ENCODE results near the gene TRRAP. TPM values are rescaled to one million over a fixed set of nuclear protein-coding genes. Genes with fewer than 3 reads are reported as not detected.

TRRAP gene
- polyA plus RNA-seq, 1 donor from 2014 or later: 12.9 TPM

DNA sequence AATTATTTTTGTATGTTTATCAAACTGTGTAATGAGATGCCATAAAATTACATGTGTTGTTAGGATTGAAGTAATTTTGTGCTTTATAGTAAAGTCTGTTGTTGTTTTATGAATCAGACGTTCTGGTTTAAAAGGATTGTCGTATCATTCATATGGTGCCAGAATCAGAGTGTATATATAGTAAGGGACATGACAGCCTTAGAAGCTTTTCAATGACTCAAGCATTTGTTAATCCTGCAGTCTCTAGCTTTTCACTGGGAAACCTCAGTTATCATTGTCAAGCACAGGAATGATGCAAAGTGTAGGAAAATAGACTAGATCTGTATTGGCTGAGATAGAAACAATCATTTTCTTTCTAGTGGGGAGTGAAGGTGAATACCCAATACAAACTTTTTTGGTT, 57.5 kb downstream of the TRRAP start:
- no peak overlapping the region for H3K27ac ChIP-seq (ENCODE audit: low read length)
- no peak overlapping the region for H3K4me2 ChIP-seq (ENCODE audit: low read length)
- H4K20me1 ChIP-seq (ENCODE audit: insufficient read depth): no peaks in the 10 kb centered on the region
- H3K4me3 ChIP-seq (ENCODE audit: low read length): no peak overlapping the region
- H3K9ac ChIP-seq (ENCODE audit: low read length): no peak overlapping the region
- H3K79me2 ChIP-seq (replicated peaks; ENCODE audit: insufficient read depth, low read length): no peaks in the 10 kb centered on the region
- H3F3A ChIP-seq (ENCODE audit: insufficient read depth, low read length, poor library complexity, severe bottlenecking): no peaks in the 10 kb centered on the region
- H3K9me3 ChIP-seq (ENCODE audit: low read length): no peaks in the 10 kb centered on the region
- peaks cover 12% of the 10 kb centered on the region for H3K36me3 ChIP-seq (ENCODE audit: insufficient read depth, low read length)
- H3K9me2 ChIP-seq (ENCODE audit: insufficient read depth, low read length): no peaks in the 10 kb centered on the region
- no peak overlapping the region for H2AFZ ChIP-seq (ENCODE audit: low read depth, low read length)
- TF ChIP-seq EP300 (conservative IDR thresholded peaks at IDR 0.05; ENCODE audit: poor library complexity, severe bottlenecking): no peak
- no peak for TF ChIP-seq POLR2AphosphoS5 (IDR thresholded peaks at IDR 0.05)
- TF ChIP-seq TAF1 (IDR thresholded peaks at IDR 0.05; ENCODE audit: low read depth): no peak
- no peak for TF ChIP-seq RAD21 (conservative IDR thresholded peaks at IDR 0.05)
- TF ChIP-seq SMC3 (conservative IDR thresholded peaks at IDR 0.05; ENCODE audit: poor library complexity): no peak
- TF ChIP-seq, protein P1, sequence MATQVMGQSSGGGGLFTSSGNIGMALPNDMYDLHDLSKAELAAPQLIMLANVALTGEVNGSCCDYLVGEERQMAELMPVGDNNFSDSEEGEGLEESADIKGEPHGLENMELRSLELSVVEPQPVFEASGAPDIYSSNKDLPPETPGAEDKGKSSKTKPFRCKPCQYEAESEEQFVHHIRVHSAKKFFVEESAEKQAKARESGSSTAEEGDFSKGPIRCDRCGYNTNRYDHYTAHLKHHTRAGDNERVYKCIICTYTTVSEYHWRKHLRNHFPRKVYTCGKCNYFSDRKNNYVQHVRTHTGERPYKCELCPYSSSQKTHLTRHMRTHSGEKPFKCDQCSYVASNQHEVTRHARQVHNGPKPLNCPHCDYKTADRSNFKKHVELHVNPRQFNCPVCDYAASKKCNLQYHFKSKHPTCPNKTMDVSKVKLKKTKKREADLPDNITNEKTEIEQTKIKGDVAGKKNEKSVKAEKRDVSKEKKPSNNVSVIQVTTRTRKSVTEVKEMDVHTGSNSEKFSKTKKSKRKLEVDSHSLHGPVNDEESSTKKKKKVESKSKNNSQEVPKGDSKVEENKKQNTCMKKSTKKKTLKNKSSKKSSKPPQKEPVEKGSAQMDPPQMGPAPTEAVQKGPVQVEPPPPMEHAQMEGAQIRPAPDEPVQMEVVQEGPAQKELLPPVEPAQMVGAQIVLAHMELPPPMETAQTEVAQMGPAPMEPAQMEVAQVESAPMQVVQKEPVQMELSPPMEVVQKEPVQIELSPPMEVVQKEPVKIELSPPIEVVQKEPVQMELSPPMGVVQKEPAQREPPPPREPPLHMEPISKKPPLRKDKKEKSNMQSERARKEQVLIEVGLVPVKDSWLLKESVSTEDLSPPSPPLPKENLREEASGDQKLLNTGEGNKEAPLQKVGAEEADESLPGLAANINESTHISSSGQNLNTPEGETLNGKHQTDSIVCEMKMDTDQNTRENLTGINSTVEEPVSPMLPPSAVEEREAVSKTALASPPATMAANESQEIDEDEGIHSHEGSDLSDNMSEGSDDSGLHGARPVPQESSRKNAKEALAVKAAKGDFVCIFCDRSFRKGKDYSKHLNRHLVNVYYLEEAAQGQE (IDR thresholded peaks at IDR 0.05; ENCODE audit: borderline replicate concordance): no peak
- TF ChIP-seq, protein P2, sequence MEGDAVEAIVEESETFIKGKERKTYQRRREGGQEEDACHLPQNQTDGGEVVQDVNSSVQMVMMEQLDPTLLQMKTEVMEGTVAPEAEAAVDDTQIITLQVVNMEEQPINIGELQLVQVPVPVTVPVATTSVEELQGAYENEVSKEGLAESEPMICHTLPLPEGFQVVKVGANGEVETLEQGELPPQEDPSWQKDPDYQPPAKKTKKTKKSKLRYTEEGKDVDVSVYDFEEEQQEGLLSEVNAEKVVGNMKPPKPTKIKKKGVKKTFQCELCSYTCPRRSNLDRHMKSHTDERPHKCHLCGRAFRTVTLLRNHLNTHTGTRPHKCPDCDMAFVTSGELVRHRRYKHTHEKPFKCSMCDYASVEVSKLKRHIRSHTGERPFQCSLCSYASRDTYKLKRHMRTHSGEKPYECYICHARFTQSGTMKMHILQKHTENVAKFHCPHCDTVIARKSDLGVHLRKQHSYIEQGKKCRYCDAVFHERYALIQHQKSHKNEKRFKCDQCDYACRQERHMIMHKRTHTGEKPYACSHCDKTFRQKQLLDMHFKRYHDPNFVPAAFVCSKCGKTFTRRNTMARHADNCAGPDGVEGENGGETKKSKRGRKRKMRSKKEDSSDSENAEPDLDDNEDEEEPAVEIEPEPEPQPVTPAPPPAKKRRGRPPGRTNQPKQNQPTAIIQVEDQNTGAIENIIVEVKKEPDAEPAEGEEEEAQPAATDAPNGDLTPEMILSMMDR (IDR thresholded peaks at IDR 0.05; ENCODE audit: poor library complexity, severe bottlenecking): no peak
- no peak for TF ChIP-seq MXI1 (conservative IDR thresholded peaks at IDR 0.05; ENCODE audit: poor library complexity, severe bottlenecking)
- no peak for TF ChIP-seq EZH2 (IDR thresholded peaks at IDR 0.05; ENCODE audit: borderline replicate concordance, insufficient read depth, low read length, poor library complexity, severe bottlenecking)
- no peaks in the 10 kb centered on the region for H3K27me3 ChIP-seq (ENCODE audit: insufficient read depth, low read depth, low read length)

DNA sequence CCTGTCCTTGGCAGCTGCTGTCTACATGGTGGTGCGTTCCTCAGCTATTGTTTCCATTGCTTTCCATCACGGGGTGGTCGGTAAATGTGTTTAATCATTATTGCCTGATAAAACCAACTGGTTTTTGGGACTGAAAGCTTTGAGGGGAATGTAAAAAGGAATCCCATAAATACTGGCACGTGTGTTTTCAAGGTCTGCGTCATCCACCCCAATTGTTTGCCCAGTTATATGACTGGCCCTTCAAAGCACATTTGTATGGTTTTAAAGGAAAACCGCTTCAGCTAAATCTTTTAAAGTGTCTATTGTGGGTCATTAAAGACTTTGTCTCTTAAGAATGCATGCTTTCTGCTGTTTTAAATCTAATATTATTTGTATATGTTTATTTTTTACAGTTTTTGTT, 65.0 kb downstream of the TRRAP start:
- Histone ChIP-seq H3K27me3 (ENCODE audit: insufficient read depth, low read depth, low read length) (no peaks in the 10 kb centered on the region), H3K79me2 (replicated peaks; ENCODE audit: insufficient read depth, low read length) (no peaks in the 10 kb centered on the region), H3K27ac (ENCODE audit: low read length) (no peak overlapping the region), H3K36me3 (ENCODE audit: insufficient read depth, low read length) (peaks cover 7% of the 10 kb centered on the region), H3K4me3 (ENCODE audit: low read length) (no peak overlapping the region), H3K9me3 (ENCODE audit: low read length) (no peaks in the 10 kb centered on the region), H4K20me1 (ENCODE audit: insufficient read depth) (no peaks in the 10 kb centered on the region), H3K4me2 (ENCODE audit: low read length) (no peak overlapping the region), H3K9ac (ENCODE audit: low read length) (no peak overlapping the region), H2AFZ (ENCODE audit: low read depth, low read length) (no peak overlapping the region), H3K9me2 (ENCODE audit: insufficient read depth, low read length) (no peaks in the 10 kb centered on the region), H3F3A (ENCODE audit: insufficient read depth, low read length, poor library complexity, severe bottlenecking) (no peaks in the 10 kb centered on the region)
- TF ChIP-seq RAD21 (conservative IDR thresholded peaks at IDR 0.05) (no peak), EP300 (conservative IDR thresholded peaks at IDR 0.05; ENCODE audit: poor library complexity, severe bottlenecking) (no peak), MXI1 (conservative IDR thresholded peaks at IDR 0.05; ENCODE audit: poor library complexity, severe bottlenecking) (no peak), SMC3 (conservative IDR thresholded peaks at IDR 0.05; ENCODE audit: poor library complexity) (no peak), TAF1 (IDR thresholded peaks at IDR 0.05; ENCODE audit: low read depth) (no peak), EZH2 (IDR thresholded peaks at IDR 0.05; ENCODE audit: borderline replicate concordance, insufficient read depth, low read length, poor library complexity, severe bottlenecking) (no peak), POLR2AphosphoS5 (IDR thresholded peaks at IDR 0.05) (no peak)
- TF ChIP-seq, protein P2 (IDR thresholded peaks at IDR 0.05; ENCODE audit: poor library complexity, severe bottlenecking): no peak
- TF ChIP-seq, protein P1 (IDR thresholded peaks at IDR 0.05; ENCODE audit: borderline replicate concordance): no peak

Data from neural cell (in vitro differentiated cells).